ENCODE data around the gene SLC6A12. TPM values are rescaled to one million over a fixed set of nuclear protein-coding genes. Genes with fewer than 3 reads are reported as not detected.

Gene SLC6A12
- total RNA-seq, 1 experiment from 2014 or later = 0.17 TPM

- no peak overlapping the region for H3K4me3 Mint-ChIP-seq
- H3K27me3 ChIP-seq (ENCODE audit: insufficient read depth, low read length) = no peaks in the 10 kb centered on the region; the same call in 1 of the 2 replicates
Measured at GRCh38 chr12:195156-195555, 18.8 kb downstream of the SLC6A12 start.

More at GRCh38 chr12:195156-195555, 18.8 kb downstream of the SLC6A12 start:
- no peaks in the 10 kb centered on the region for H3K79me2 ChIP-seq (ENCODE audit: insufficient read depth, low read length)
- no peak overlapping the region for H3K4me2 ChIP-seq (ENCODE audit: insufficient read depth, insufficient read length, low read length)
- Mint-ChIP-seq H3K36me3 (ENCODE audit: insufficient read depth in 1 of 3, low read depth in 3 of 3) (no peaks in the 10 kb centered on the region), H3K9me3 (peaks cover 0 to 6% of the 10 kb centered on the region in 2 experiments; a peak in 2 of 5 replicates), H3K4me1 (peaks cover 6 to 12% of the 10 kb centered on the region in 2 experiments), H3K27ac (no peak overlapping the region; a peak in 1 of 7 replicates), H3K27me3 (ENCODE audit: low read depth) (peaks cover 83% of the 10 kb centered on the region)
- no peak overlapping the region for H2AK5ac ChIP-seq (ENCODE audit: insufficient read length, low read length)
- H2BK120ac ChIP-seq (ENCODE audit: low read depth, low read length, poor library complexity, severe bottlenecking) = no peak overlapping the region
- H4K5ac ChIP-seq (ENCODE audit: insufficient read length, low read depth, low read length) = no peak overlapping the region
- H3K4ac ChIP-seq (ENCODE audit: low read depth, low read length) = no peak overlapping the region
- no peak overlapping the region for H2BK12ac ChIP-seq (ENCODE audit: insufficient read length, low read depth, low read length)
- no peaks in the 10 kb centered on the region for H3K9me3 ChIP-seq (ENCODE audit: control insufficient read depth, low read depth, low read length)
- H3T11ph ChIP-seq (ENCODE audit: low read length) = no peak overlapping the region
- H3K56ac ChIP-seq (ENCODE audit: insufficient read length, low read depth, low read length) = no peak overlapping the region
- no peaks in the 10 kb centered on the region for H3K79me1 ChIP-seq (ENCODE audit: insufficient read depth, low read depth, low read length, poor library complexity, severe bottlenecking)
- H4K20me1 ChIP-seq (ENCODE audit: control insufficient read depth, insufficient read depth, insufficient read length) = no peaks in the 10 kb centered on the region
- no peak overlapping the region for H2BK20ac ChIP-seq (ENCODE audit: low read depth, low read length, poor library complexity, severe bottlenecking)
- WGBS (ENCODE audit: extremely low coverage, insufficient read length, low lambda C conversion rate) = no CpG with 5 or more reads among the region's 5 CpGs
- no peaks in the 10 kb centered on the region for H3K4me1 ChIP-seq (ENCODE audit: insufficient read depth, low read length)
- no peak for TF ChIP-seq CTCF (conservative IDR thresholded peaks at IDR 0.05)
- no peak for DNase-seq
- no peak overlapping the region for H3K27ac ChIP-seq (ENCODE audit: insufficient read length, low read depth, low read length)
- peak overlapping the region; percentile 17; the same call in 1 of the 2 replicates for H3K14ac ChIP-seq (ENCODE audit: insufficient read depth, low read length)
- no peak overlapping the region for H2AFZ ChIP-seq (ENCODE audit: low read length)
- no peak overlapping the region for H3K18ac ChIP-seq (ENCODE audit: insufficient read length, low read depth, low read length)
- H2BK5ac ChIP-seq (ENCODE audit: insufficient read length, low read length) = no peak overlapping the region
- H3K23ac ChIP-seq (ENCODE audit: insufficient read length, low read depth, low read length) = no peak overlapping the region
- H4K91ac ChIP-seq (ENCODE audit: insufficient read length, low read depth, low read length) = no peak overlapping the region
- H2BK15ac ChIP-seq (ENCODE audit: low read depth, low read length) = no peak overlapping the region
- no peaks in the 10 kb centered on the region for H3K23me2 ChIP-seq (ENCODE audit: insufficient read length, low read depth, low read length, poor library complexity, severe bottlenecking)
- H3K9ac ChIP-seq (ENCODE audit: extremely low read depth, insufficient read length, low read length) = no peak overlapping the region
- H4K8ac ChIP-seq (replicated peaks; ENCODE audit: insufficient read length, low read depth, low read length) = no peak overlapping the region
